Measurements from ENCODE around the gene HDLBP.

GRCh38 chr2:241320394-241320793, 4.9 kb upstream of the HDLBP start:
- TF ChIP-seq POLR2A (IDR thresholded peaks at IDR 0.05; ENCODE audit: low read length) (no peak), GATA1 (IDR thresholded peaks at IDR 0.05; ENCODE audit: low read depth, low read length) (no peak)

Data from erythroblast (primary cell).